Activated T-helper 2 cell treated with anti-CD3 and anti-CD28 coated beads, Interferon-gamma antibody, Interleukin-2, Interleukin-4, amounts not matched to agents 10 μg/mL and 5 μg/mL and 100 μg/mL, durations not matched to agents 14 hours and 24 hours and 36 hours (primary cell): ENCODE data around the gene RASA3. TPM values are rescaled to one million over a fixed set of nuclear protein-coding genes. Genes with fewer than 3 reads are reported as not detected.
"Not testable (repeated sequence)": the region's sequence is repeated elsewhere in the genome, so short reads cannot be mapped to it uniquely, and the experiment has no call there.

ENCODE experiments used
- DNase-seq: peaks from one replicate; pipeline ENCODE4 v3.0.0; 2021; ENCODE audit warnings: low spot score
- H3K27ac Mint-ChIP-seq: one replicate; pipeline ENCODE4 v1.8.0; 2021; ENCODE audit warnings: mixed read lengths
- H3K27me3 Mint-ChIP-seq: one replicate; pipeline ENCODE4 v1.8.0; 2021; ENCODE audit warnings: low read depth, mixed read lengths
- H3K36me3 Mint-ChIP-seq: one replicate; pipeline ENCODE4 v1.8.0; 2021; ENCODE audit warnings: low read depth, mixed read lengths
- H3K4me1 Mint-ChIP-seq: one replicate; pipeline ENCODE4 v1.8.0; 2021; ENCODE audit warnings: low read depth, mixed read lengths
- H3K4me3 Mint-ChIP-seq: one replicate; pipeline ENCODE4 v1.8.0; 2021; ENCODE audit warnings: low read depth, mild to moderate bottlenecking, moderate library complexity, mixed read lengths
- H3K9me3 Mint-ChIP-seq: one replicate; pipeline ENCODE4 v1.8.0; 2021; ENCODE audit warnings: mixed read lengths
- intact Hi-C: fragments of 100-400 bp; cut with micrococcal nuclease; formaldehyde crosslinking; loops from one replicate; pipeline ENCODE4 v1.15.1; 2023
- total RNA-seq: library from RNA; stranded (reverse); gene quantifications from 2 replicates; pipeline ENCODE4 v1.2.3, GENCODE V29; 2022

The RASA3 gene
- total RNA-seq, 1 donor from 2014 or later, result 13.9 TPM

GRCh38 chr13:114152831-114153371 lies 20.5 kb upstream of the RASA3 start:
- Mint-ChIP-seq H3K9me3 (no peaks in the 10 kb centered on the region), H3K36me3 (no peaks in the 10 kb centered on the region), H3K4me3 (no peak overlapping the region), H3K4me1 (peaks cover 58% of the 10 kb centered on the region), H3K27ac (no peak overlapping the region), H3K27me3 (peaks cover 5% of the 10 kb centered on the region)
- intact Hi-C loops, result no loop called here
- DNase-seq, result no peak

- H3K4me3 Mint-ChIP-seq, result no peak overlapping the region
- H3K9me3 Mint-ChIP-seq, result no peaks in the 10 kb centered on the region
- no peaks in the 10 kb centered on the region for H3K36me3 Mint-ChIP-seq
- H3K27me3 Mint-ChIP-seq, result peaks cover 5% of the 10 kb centered on the region
- intact Hi-C loops, result no loop called here
- no peak for DNase-seq
- no peak overlapping the region for H3K27ac Mint-ChIP-seq
- H3K4me1 Mint-ChIP-seq, result peaks cover 57% of the 10 kb centered on the region
Observed at GRCh38 chr13:114152285-114152645, 19.8 kb upstream of the RASA3 start.

GRCh38 chr13:114151565-114152284 lies 19.3 kb upstream of the RASA3 start:
- H3K27me3 Mint-ChIP-seq, result peaks cover 7% of the 10 kb centered on the region
- no peak overlapping the region for H3K4me3 Mint-ChIP-seq
- no peak for DNase-seq
- intact Hi-C loops, result no loop called here
- no peaks in the 10 kb centered on the region for H3K36me3 Mint-ChIP-seq
- no peak overlapping the region for H3K27ac Mint-ChIP-seq
- peaks cover 60% of the 10 kb centered on the region for H3K4me1 Mint-ChIP-seq
- no peaks in the 10 kb centered on the region for H3K9me3 Mint-ChIP-seq

GRCh38 chr13:114151031-114151430 lies 18.6 kb upstream of the RASA3 start:
- no peak for DNase-seq
- peaks cover 9% of the 10 kb centered on the region for H3K27me3 Mint-ChIP-seq
- intact Hi-C loops, result no loop called here
- H3K36me3 Mint-ChIP-seq, result no peaks in the 10 kb centered on the region
- H3K4me1 Mint-ChIP-seq, result peaks cover 63% of the 10 kb centered on the region
- peak overlapping the region; percentile 27 for H3K4me3 Mint-ChIP-seq
- no peak overlapping the region for H3K27ac Mint-ChIP-seq
- no peaks in the 10 kb centered on the region for H3K9me3 Mint-ChIP-seq

GRCh38 chr13:114149774-114150740 lies 17.6 kb upstream of the RASA3 start:
- intact Hi-C loops, result loop anchor here (5.0 kb wide), 2 partner anchors 38 to 77 kb away; no protein-coding TSS in a partner anchor
- Mint-ChIP-seq H3K27ac (no peak overlapping the region), H3K4me1 (peaks cover 70% of the 10 kb centered on the region), H3K9me3 (no peaks in the 10 kb centered on the region), H3K4me3 (no peak overlapping the region), H3K36me3 (no peaks in the 10 kb centered on the region), H3K27me3 (peaks cover 11% of the 10 kb centered on the region)
- no peak for DNase-seq

- not testable (repeated sequence) for H3K4me3 Mint-ChIP-seq
- peaks cover 69% of the 10 kb centered on the region for H3K4me1 Mint-ChIP-seq
Observed at GRCh38 chr13:114148886-114149285, 16.5 kb upstream of the RASA3 start.

GRCh38 chr13:114148521-114148855 lies 16.1 kb upstream of the RASA3 start:
- Mint-ChIP-seq H3K36me3 (no peaks in the 10 kb centered on the region), H3K27me3 (peaks cover 7% of the 10 kb centered on the region), H3K4me3 (peak overlapping the region; percentile 49), H3K27ac (peak overlapping the region; percentile 78), H3K9me3 (no peaks in the 10 kb centered on the region), H3K4me1 (peaks cover 68% of the 10 kb centered on the region)
- peak; percentile 86 for DNase-seq
- intact Hi-C loops, result loop anchor here (1.0 to 5.0 kb wide), 5 partner anchors 19 to 83 kb away; no protein-coding TSS in a partner anchor

More at GRCh38 chr13:114148886-114149285, 16.5 kb upstream of the RASA3 start:
- peak overlapping the region; percentile 78 for H3K27ac Mint-ChIP-seq
- intact Hi-C loops, result loop anchor here (1.0 to 5.0 kb wide), 5 partner anchors 20 to 84 kb away; no protein-coding TSS in a partner anchor
- peaks cover 11% of the 10 kb centered on the region for H3K27me3 Mint-ChIP-seq
- not testable (repeated sequence) for DNase-seq, H3K9me3 Mint-ChIP-seq, H3K36me3 Mint-ChIP-seq

- Mint-ChIP-seq H3K9me3 (no peaks in the 10 kb centered on the region), H3K4me1 (peaks cover 67% of the 10 kb centered on the region), H3K4me3 (peak overlapping the region; percentile 49), H3K27me3 (peaks cover 6% of the 10 kb centered on the region), H3K36me3 (no peaks in the 10 kb centered on the region), H3K27ac (peak overlapping the region; percentile 78)
- DNase-seq, result no peak
- intact Hi-C loops, result loop anchor here (1.0 to 5.0 kb wide), 5 partner anchors 19 to 83 kb away; no protein-coding TSS in a partner anchor
Observed at GRCh38 chr13:114147803-114148520, 15.5 kb upstream of the RASA3 start.

GRCh38 chr13:114146629-114147028 lies 14.2 kb upstream of the RASA3 start:
- no peak for DNase-seq
- H3K9me3 Mint-ChIP-seq, result no peaks in the 10 kb centered on the region
- H3K36me3 Mint-ChIP-seq, result no peaks in the 10 kb centered on the region
- H3K27ac Mint-ChIP-seq, result peak overlapping the region; percentile 7
- H3K27me3 Mint-ChIP-seq, result peaks cover 6% of the 10 kb centered on the region
- intact Hi-C loops, result loop anchor here (5.0 kb wide), 2 partner anchors 34 to 81 kb away; no protein-coding TSS in a partner anchor
- H3K4me3 Mint-ChIP-seq, result no peak overlapping the region
- H3K4me1 Mint-ChIP-seq, result peaks cover 63% of the 10 kb centered on the region

GRCh38 chr13:114146173-114146572 lies 13.8 kb upstream of the RASA3 start:
- H3K27me3 Mint-ChIP-seq, result peaks cover 6% of the 10 kb centered on the region
- intact Hi-C loops, result loop anchor here (5.0 kb wide), 2 partner anchors 34 to 81 kb away; no protein-coding TSS in a partner anchor
- H3K9me3 Mint-ChIP-seq, result no peaks in the 10 kb centered on the region
- H3K36me3 Mint-ChIP-seq, result no peaks in the 10 kb centered on the region
- H3K4me3 Mint-ChIP-seq, result no peak overlapping the region
- H3K4me1 Mint-ChIP-seq, result peaks cover 60% of the 10 kb centered on the region
- no peak overlapping the region for H3K27ac Mint-ChIP-seq
- DNase-seq, result no peak

- DNase-seq, result no peak
Observed at GRCh38 chr13:114145722-114146121, 13.3 kb upstream of the RASA3 start.

GRCh38 chr13:114145256-114145655 lies 12.8 kb upstream of the RASA3 start:
- Mint-ChIP-seq H3K27me3 (peaks cover 10% of the 10 kb centered on the region), H3K27ac (no peak overlapping the region), H3K9me3 (no peaks in the 10 kb centered on the region), H3K36me3 (no peaks in the 10 kb centered on the region), H3K4me3 (no peak overlapping the region), H3K4me1 (peaks cover 53% of the 10 kb centered on the region)
- DNase-seq, result no peak
- intact Hi-C loops, result loop anchor here (5.0 kb wide), 2 partner anchors 33 to 82 kb away; no protein-coding TSS in a partner anchor

More at GRCh38 chr13:114145722-114146121, 13.3 kb upstream of the RASA3 start:
- Mint-ChIP-seq H3K4me3 (no peak overlapping the region), H3K9me3 (no peaks in the 10 kb centered on the region), H3K4me1 (peaks cover 57% of the 10 kb centered on the region), H3K27ac (no peak overlapping the region), H3K36me3 (no peaks in the 10 kb centered on the region), H3K27me3 (peaks cover 6% of the 10 kb centered on the region)
- intact Hi-C loops, result loop anchor here (5.0 kb wide), 2 partner anchors 33 to 82 kb away; no protein-coding TSS in a partner anchor
